Left hindlimb (tissue), 1 donor: ENCODE data around the gene L3MBTL4.
"Not testable (repeated sequence)": the region's sequence is repeated elsewhere in the genome, so short reads cannot be mapped to it uniquely, and the experiment has no call there.

Experiments used
- DNase-seq: peaks from one replicate; pipeline ENCODE4 v3.0.0-alpha.2; 2018

Gene L3MBTL4

GRCh38 chr18:6161549-6161948 is 253.2 kb downstream of the L3MBTL4 start:
- no peak for DNase-seq

DNA sequence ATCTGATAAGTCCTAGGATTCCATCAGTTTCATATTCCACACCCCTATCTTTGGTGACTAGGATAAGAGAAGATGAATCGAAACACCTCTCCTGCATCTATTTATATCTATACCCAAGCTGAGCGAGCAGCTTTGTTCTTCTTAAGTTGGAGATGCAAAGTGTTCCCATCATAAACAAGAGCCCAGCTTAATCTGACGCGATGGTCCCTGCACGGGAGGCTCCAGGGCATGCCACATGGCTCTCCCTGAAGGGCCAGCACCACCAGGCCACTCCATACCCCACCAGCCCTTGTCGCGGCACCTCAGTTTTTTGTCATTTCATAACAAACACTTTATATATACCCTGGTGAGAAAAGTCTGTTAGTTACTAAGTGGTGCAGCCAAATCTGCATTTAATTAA is 255.3 kb downstream of the L3MBTL4 start:
- DNase-seq, result no peak

GRCh38 chr18:6158958-6159357 is 255.8 kb downstream of the L3MBTL4 start:
- DNase-seq, result no peak

DNA sequence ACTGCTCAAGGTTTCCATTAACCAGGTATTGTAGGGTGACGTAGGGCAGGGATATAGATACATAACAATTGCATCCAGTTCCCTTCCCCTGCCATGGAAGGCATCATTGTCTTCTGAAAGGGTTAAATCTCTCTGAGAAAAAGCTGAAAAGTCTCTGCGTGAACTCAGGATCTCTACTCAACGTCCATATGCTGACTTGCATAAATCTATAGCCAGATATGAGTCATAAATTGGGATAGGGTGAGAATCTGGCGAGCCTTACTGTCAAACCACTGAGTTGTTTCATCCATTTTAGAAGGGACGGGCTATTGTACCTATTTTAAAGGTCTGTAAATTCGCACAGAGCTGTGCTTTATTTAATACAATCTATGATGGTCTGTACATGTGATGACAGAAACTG is 258.3 kb downstream of the L3MBTL4 start:
- DNase-seq, result no peak

- DNase-seq, result no peak
These were observed 259.0 kb downstream of the L3MBTL4 start for GRCh38 chr18:6155707-6156106.

- no peak for DNase-seq
These were observed 264.3 kb downstream of the L3MBTL4 start for GRCh38 chr18:6150430-6150829.

GRCh38 chr18:6146307-6146661 is 268.4 kb downstream of the L3MBTL4 start:
- DNase-seq, result no peak

GRCh38 chr18:6145645-6146306 is 268.9 kb downstream of the L3MBTL4 start:
- peak; percentile 69 for DNase-seq

DNA sequence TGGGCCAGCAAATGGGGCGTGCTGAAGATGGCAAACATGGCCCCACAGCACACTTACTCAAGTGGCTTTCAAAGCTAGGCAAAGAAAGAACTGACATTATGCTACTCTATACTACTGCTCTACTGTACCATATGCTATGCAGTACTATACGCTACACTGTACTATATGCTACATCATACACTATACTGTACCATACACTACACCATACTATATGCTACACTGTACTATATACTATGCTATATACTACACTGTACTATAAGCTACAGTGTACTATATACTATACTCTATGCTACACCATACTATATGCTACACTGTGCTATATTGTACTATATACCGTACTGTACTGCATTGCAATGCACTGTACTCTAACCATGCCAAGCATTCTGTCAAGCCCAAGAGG is 275.7 kb downstream of the L3MBTL4 start:
- DNase-seq, result no peak

GRCh38 chr18:6135901-6136300 is 278.8 kb downstream of the L3MBTL4 start:
- DNase-seq, result not testable (repeated sequence)

GRCh38 chr18:6135029-6135428 is 279.7 kb downstream of the L3MBTL4 start:
- not testable (repeated sequence) for DNase-seq

DNA sequence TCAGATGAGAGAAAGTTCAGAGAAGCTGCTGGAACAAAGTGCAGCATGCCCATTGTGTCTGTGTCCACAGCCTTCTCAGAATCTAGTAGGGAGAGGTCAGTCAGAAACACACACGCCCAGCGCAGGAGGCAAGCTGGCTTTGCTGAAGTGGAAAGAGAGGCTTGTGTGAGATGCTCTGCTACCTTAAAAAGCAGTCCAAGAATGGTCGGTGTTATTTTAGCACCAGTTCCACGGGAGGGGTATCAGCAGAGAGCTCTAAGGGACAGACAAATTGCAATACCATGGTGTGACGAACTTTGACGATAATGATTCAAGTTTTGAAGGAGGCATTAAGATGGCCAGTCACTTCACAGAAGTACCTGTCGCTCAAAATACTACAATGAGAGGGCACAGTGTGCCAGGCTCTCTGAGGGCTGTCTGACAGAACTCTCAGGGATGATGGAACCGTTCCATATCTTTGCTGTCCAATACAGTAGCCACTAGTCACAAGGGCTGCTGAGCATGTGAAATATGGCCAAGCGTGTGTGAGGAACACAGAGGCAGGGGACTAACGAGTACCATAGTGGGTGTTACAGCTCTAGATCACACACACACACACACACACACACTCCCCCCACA is 281.9 kb downstream of the L3MBTL4 start:
- no peak for DNase-seq

- DNase-seq, result no peak
These were observed 293.9 kb downstream of the L3MBTL4 start for GRCh38 chr18:6120820-6121279.

- DNase-seq, result no peak
These were observed 294.9 kb downstream of the L3MBTL4 start for GRCh38 chr18:6119761-6120160.

- DNase-seq, result no peak
These were observed 296.6 kb downstream of the L3MBTL4 start for GRCh38 chr18:6118080-6118479.

DNA sequence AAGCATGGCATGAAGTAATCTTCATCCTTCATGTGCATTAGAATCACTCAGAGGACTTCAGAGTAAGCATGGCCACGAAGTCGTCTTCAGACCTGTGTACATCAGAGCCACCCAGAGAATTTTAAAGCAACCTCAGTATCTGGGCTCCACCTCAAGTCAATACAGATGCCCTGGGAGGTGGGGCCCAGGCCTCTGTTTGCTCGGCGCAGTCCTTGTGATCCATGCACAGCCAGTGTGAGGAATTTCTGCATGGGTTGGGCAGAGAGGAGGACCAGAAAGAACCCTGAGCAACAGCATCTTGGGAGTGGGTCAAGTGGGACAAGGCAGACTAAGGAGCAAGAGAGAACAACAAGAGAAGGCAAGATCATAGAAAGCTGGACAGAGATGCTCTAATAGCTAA is 299.0 kb downstream of the L3MBTL4 start:
- DNase-seq, result no peak

- DNase-seq, result no peak
These were observed 301.1 kb downstream of the L3MBTL4 start for GRCh38 chr18:6113650-6114049.

GRCh38 chr18:6111726-6112125 is 303.0 kb downstream of the L3MBTL4 start:
- DNase-seq, result no peak

DNA sequence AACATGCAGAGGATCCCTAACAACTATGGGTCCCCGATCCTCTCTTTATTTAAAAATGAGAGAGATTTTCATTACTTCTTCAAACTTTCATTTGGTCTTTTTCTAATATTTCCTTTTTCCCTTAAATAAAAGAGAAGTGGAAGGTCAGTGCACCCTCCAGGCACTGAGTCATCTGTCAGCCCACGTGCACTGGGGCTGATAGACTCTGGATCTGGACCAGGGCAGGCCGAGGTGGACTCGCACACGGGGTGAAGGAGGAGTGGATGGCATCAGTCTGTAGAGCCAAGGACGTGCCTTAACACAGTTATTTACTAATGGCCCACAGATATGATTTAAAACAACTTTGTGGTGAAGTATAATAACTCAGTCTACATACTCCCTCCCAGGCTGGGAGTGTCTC is 305.0 kb downstream of the L3MBTL4 start:
- DNase-seq, result no peak

GRCh38 chr18:6107794-6108193 is 306.9 kb downstream of the L3MBTL4 start:
- DNase-seq, result no peak

GRCh38 chr18:6106091-6106685 is 308.5 kb downstream of the L3MBTL4 start:
- no peak for DNase-seq

- no peak for DNase-seq
These were observed 311.0 kb downstream of the L3MBTL4 start for GRCh38 chr18:6103741-6104140.

DNA sequence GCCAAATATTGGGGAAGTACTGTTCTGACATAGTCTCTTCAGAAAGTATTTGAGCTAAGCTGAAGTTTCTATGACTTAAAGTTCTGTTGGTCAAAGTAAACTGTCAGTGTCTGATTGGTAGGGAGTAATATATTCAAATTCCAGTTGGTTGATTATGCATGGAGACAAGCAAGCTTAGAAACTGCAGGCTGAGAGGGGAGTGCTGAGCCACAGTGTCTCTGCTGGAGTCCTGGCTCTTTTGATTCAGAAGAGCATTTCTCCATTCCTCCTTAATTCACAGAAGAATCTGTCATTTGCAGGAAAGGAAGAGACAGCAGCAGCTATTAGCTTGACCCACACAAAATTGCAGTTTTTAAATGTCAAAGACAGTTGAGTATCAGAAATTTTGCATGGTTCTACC is 318.0 kb downstream of the L3MBTL4 start:
- no peak for DNase-seq

DNA sequence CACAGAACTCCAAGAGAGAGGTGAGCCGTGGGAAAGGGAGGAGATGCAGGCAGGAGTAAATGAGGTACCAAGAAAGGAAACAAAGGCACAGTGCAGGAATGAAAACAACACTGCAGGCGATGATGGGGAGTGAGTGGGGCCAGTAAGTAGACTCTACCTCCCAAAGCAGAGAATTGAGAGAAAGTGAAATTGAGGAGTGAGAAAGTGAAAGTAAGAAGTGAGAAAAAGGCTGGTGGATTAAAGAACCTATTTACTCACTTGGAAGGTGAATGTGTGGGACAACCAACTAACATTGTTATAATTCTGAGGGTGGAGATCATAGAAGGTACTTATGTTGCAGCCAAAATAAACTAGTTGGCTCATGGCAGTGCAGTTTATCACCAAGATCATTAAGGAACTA is 326.3 kb downstream of the L3MBTL4 start:
- no peak for DNase-seq

GRCh38 chr18:6086731-6087130 is 328.0 kb downstream of the L3MBTL4 start:
- no peak for DNase-seq
